Activated CD8-positive, alpha-beta T cell treated with anti-CD3 and anti-CD28 coated beads, Interleukin-2, amount 10 ng/mL, durations not matched to agents 7 days and 5 days (primary cell): ENCODE results near the gene DYDC2. TPM values are rescaled to one million over a fixed set of nuclear protein-coding genes. Genes with fewer than 3 reads are reported as not detected.

Experiments
- ATAC-seq: fragments of 150-1000 bp; cut with Tn5 transposase; one replicate; pipeline ENCODE4 v1.10.0; 2021; ENCODE audit warnings: moderate library complexity
- CTCF ChIA-PET: fragments of 350-600 bp; sonication (Branson Sonifier 250); formaldehyde crosslinking; loops from one replicate; lab custom pipeline; 2021; ENCODE audit warnings: antibody characterized with exemption; lab: Charles Lee
- POLR2A ChIA-PET: fragments of 350-600 bp; sonication (Branson Sonifier 250); formaldehyde crosslinking; loops from one replicate; lab custom pipeline; 2021; ENCODE audit warnings: antibody characterized with exemption; lab: Charles Lee
- DNase-seq: peaks from one replicate; pipeline ENCODE4 v3.0.0-alpha.2; 2020
- H3K27ac Mint-ChIP-seq: one replicate; pipeline ENCODE4 v1.8.0; 2021; ENCODE audit warnings: mild to moderate bottlenecking, mixed read lengths
- H3K27me3 Mint-ChIP-seq: one replicate; pipeline ENCODE4 v1.8.0; 2021; ENCODE audit warnings: low read depth, mixed read lengths
- H3K36me3 Mint-ChIP-seq: one replicate; pipeline ENCODE4 v1.8.0; 2021; ENCODE audit warnings: low read depth, mixed read lengths
- H3K4me1 Mint-ChIP-seq: one replicate; pipeline ENCODE4 v1.8.0; 2021; ENCODE audit warnings: low read depth, mixed read lengths
- H3K4me3 Mint-ChIP-seq: one replicate; pipeline ENCODE4 v1.8.0; 2021; ENCODE audit warnings: mild to moderate bottlenecking, mixed read lengths
- H3K9me3 Mint-ChIP-seq: one replicate; pipeline ENCODE4 v1.8.0; 2022; ENCODE audit warnings: mixed read lengths; ENCODE audit not compliant: insufficient read depth
- total RNA-seq, 2 experiments: library from RNA; stranded (reverse); gene quantifications; one replicate each; pipeline ENCODE4 v1.2.3, GENCODE V29; 2021

Gene DYDC2, protein sequence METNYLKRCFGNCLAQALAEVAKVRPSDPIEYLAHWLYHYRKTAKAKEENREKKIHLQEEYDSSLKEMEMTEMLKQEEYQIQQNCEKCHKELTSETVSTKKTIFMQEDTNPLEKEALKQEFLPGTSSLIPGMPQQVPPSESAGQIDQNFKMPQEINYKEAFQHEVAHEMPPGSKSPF
- not detected for total RNA-seq

DNA sequence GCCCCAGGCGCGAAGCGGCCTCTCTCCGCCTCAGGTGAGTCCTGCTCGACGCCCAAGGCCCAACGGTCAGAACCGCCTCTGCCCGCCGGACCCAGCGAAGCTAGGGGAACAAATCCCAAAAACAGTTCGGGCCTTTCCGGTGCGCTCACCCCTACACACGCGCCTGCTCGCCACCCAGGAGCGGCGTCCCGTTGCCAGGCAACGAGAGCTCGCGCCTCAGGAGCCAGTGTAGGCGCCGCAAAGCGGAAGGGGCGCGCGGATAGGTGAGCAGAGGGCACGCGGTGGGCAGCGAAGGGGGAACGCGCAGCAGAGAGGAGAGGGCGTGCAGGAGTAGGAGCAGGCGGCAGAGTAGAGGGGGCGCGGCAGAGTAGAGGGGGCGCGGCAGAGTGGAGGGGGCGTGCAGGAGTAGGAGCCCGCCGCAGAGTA, at the start of gene DYDC2, which contains the start of gene DYDC1:
Gene DYDC2, plus strand, starts transcription at position 219 of the 426 bp plus-strand sequence. CDS start 5,663 bp downstream, outside the sequence.
Gene DYDC1, minus strand, starts transcription at position 193 of the 426 bp plus-strand sequence. CDS start 4,154 bp downstream, outside the sequence.
- Mint-ChIP-seq H3K4me3 (peak within 1 kb of the TSS; percentile 57), H3K9me3 (no peaks in the 10 kb centered on the region), H3K36me3 (no peaks in the 10 kb centered on the region), H3K27me3 (peaks cover 41% of the 10 kb centered on the region), H3K4me1 (peaks cover 10% of the 10 kb centered on the region), H3K27ac (no peak within 1 kb of the TSS)
- peak; percentile 91 for ATAC-seq
- ChIA-PET POLR2A (no interaction called here), CTCF (interaction anchor here (2.0 kb wide), 1 partner anchor 21 kb away, joined by 8 read pairs; no protein-coding TSS in a partner anchor)
- peak; percentile 69 for DNase-seq

DNA sequence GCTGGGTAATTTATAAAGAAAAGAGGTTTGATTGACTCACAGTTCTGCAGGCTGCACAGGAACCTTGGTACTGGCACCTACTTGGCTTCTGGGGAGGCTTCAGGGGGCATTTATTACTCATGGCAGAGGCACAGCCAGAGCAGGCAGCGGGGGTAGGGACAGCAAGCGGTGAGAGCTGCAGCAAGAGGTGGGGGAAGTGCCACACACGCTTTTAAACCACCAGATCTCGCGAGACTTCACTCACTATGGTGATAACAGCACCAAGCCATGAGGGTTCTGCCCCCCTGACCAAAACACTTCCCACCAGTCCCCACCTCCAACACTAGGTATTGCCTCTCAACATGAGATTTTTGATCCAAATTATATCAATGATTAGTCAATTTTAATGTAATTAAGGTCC, 43.1 kb upstream of the DYDC2 start:
- no peak for DNase-seq
- ChIA-PET POLR2A (no interaction called here), CTCF (no interaction called here)
- Mint-ChIP-seq H3K4me1 (no peaks in the 10 kb centered on the region), H3K27ac (no peak overlapping the region), H3K36me3 (no peaks in the 10 kb centered on the region), H3K4me3 (no peak overlapping the region), H3K9me3 (no peaks in the 10 kb centered on the region), H3K27me3 (peaks cover 6% of the 10 kb centered on the region)
- no peak for ATAC-seq

DNA sequence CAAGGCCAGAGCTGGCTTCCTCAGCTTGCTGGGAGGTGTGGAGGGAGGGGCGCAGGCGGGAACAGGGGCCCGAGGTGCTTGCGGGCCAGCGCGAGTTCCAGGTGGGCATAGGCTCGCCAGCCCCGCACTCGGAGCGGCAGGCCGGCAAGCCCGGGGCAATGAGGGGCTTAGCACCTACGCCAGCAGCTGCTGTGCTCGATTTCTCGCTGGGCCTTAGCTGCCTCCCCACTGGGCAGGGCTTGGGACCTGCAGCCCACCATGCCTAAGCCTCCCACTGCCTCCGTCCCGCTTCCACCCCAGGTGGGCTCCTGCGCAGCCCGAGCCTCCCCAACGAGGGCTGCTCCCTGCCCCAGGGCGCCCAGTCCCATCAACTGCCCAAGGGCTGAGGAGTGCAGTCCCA, 41.2 kb upstream of the DYDC2 start:
- POLR2A ChIA-PET = no interaction called here
- Mint-ChIP-seq H3K4me1 (no peaks in the 10 kb centered on the region), H3K9me3 (no peaks in the 10 kb centered on the region), H3K36me3 (no peaks in the 10 kb centered on the region), H3K27ac (no peak overlapping the region), H3K4me3 (no peak overlapping the region), H3K27me3 (peaks cover 16% of the 10 kb centered on the region)
- DNase-seq (no peak), ATAC-seq (no peak)
- CTCF ChIA-PET = no interaction called here

DNA sequence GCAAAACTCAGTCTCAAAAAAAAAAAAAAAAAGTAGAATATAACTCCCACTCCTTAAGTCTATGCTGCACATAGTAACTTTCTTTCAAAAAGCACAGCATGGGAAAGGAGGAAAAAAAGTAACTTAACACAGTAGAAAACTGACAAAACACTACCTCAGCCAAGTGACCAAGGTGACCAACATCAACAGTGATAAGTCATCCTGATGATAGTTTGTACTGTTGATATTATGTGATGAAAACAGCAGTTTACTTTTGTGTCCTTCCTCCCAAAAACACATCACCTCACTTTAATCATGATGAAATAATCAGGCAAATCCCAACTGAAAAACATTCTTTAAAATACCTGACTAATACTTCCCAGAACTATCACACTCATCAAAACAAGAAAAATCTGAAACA, 37.8 kb upstream of the DYDC2 start:
- H3K4me3 Mint-ChIP-seq = no peak overlapping the region
- ChIA-PET POLR2A (no interaction called here), CTCF (no interaction called here)
- H3K9me3 Mint-ChIP-seq = no peaks in the 10 kb centered on the region
- ATAC-seq (no peak), DNase-seq (no peak)
- H3K4me1 Mint-ChIP-seq = no peaks in the 10 kb centered on the region
- peaks cover 18% of the 10 kb centered on the region for H3K27me3 Mint-ChIP-seq
- no peaks in the 10 kb centered on the region for H3K36me3 Mint-ChIP-seq
- no peak overlapping the region for H3K27ac Mint-ChIP-seq

DNA sequence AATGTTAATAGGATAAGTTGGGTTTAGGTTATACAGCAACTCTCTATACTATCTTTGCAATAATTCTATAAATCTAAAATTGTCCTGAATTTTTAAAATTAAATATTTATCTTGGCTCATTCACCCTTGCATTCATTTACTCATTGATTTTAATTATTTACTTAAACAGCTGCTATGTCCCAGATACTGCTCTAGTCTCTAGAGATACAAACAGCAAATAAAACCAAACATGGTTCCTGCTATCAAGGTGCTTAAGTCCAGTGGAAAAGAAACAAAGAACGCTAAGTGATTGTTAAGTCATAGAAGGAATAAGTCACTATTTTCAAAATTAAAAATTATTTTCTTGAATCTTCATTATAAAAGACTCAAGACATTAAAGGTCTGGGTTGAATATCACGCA, 37.3 kb upstream of the DYDC2 start:
- H3K9me3 Mint-ChIP-seq = no peaks in the 10 kb centered on the region
- no peaks in the 10 kb centered on the region for H3K36me3 Mint-ChIP-seq
- no peak overlapping the region for H3K4me3 Mint-ChIP-seq
- POLR2A ChIA-PET = no interaction called here
- CTCF ChIA-PET = no interaction called here
- ATAC-seq (no peak), DNase-seq (no peak)
- H3K27me3 Mint-ChIP-seq = peaks cover 21% of the 10 kb centered on the region
- H3K27ac Mint-ChIP-seq = no peak overlapping the region
- no peaks in the 10 kb centered on the region for H3K4me1 Mint-ChIP-seq

DNA sequence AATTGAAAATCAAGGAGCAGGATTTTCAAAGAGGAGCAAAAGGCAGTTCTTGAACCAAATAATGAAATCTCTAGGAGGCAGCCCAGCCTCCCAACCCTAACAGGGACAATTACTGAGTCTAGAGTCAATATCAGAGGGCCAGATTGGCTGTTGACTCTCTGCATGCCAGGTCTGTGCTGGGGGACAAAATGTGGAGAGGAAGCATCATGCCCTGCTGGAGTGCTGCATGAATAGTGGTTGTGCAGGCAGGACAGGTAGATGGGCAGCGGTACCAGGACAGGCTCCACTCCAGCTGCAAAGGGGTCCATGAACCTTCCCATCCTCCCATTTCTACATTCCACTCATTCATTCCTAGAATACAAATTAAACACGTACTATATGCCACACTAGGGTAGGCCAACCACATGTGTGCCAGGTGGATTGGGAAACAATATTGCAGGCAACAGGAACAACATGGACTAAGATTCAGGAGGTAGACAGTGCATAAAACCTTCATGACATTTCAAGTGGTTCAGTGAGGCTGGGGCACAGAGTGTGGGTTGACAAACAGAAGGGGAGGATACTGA, 36.8 kb upstream of the DYDC2 start:
- ATAC-seq (no peak), DNase-seq (no peak)
- Mint-ChIP-seq H3K27me3 (peaks cover 21% of the 10 kb centered on the region), H3K27ac (no peak overlapping the region), H3K9me3 (no peaks in the 10 kb centered on the region), H3K4me3 (no peak overlapping the region), H3K4me1 (no peaks in the 10 kb centered on the region), H3K36me3 (no peaks in the 10 kb centered on the region)
- ChIA-PET CTCF (no interaction called here), POLR2A (no interaction called here)

DNA sequence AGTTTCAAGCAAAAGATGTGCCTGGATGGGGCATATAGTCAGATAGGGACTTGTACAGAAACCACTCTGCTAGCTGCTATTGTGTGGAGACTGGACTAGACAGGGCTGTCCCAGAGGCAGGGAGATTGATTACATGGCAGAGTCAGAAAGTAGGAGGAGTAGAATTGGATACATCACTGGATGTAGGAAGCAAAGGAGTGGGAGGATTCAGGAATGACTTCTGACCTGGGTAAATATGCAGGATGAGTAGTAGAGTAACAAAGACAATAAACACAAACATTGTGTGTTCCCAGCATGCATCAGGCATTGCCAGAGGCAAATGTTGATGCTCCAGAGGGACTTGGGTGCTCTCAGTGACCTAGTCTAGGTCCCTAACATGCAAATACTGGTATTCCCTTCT, 36.2 kb upstream of the DYDC2 start:
- no peaks in the 10 kb centered on the region for H3K4me1 Mint-ChIP-seq
- ATAC-seq (no peak), DNase-seq (no peak)
- peaks cover 21% of the 10 kb centered on the region for H3K27me3 Mint-ChIP-seq
- no peaks in the 10 kb centered on the region for H3K9me3 Mint-ChIP-seq
- H3K4me3 Mint-ChIP-seq = no peak overlapping the region
- no peak overlapping the region for H3K27ac Mint-ChIP-seq
- H3K36me3 Mint-ChIP-seq = no peaks in the 10 kb centered on the region
- POLR2A ChIA-PET = no interaction called here
- CTCF ChIA-PET = no interaction called here

DNA sequence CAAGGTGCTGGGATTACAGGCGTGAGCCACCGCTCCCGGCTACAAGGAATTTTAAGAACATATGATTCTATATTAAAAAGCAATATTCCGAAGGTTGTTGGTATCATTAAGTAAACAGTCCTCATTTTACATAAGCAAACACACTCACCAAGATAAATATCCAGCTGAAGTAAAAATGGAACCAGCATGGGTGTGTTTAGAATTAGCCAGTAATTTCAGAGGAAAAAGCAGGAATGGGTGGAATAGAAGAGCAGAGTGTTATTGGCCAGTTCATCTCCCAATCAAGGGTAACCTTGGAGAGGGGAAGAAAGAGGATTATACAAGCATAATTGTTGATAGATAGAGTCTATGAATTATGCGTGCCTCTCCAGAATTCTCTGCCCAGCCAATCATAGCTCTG, 35.4 kb upstream of the DYDC2 start:
- no peak for ATAC-seq
- ChIA-PET CTCF (no interaction called here), POLR2A (no interaction called here)
- no peak overlapping the region for H3K4me3 Mint-ChIP-seq
- no peaks in the 10 kb centered on the region for H3K9me3 Mint-ChIP-seq
- peaks cover 21% of the 10 kb centered on the region for H3K27me3 Mint-ChIP-seq
- no peak for DNase-seq
- H3K36me3 Mint-ChIP-seq = no peaks in the 10 kb centered on the region
- no peak overlapping the region for H3K27ac Mint-ChIP-seq
- no peaks in the 10 kb centered on the region for H3K4me1 Mint-ChIP-seq

DNA sequence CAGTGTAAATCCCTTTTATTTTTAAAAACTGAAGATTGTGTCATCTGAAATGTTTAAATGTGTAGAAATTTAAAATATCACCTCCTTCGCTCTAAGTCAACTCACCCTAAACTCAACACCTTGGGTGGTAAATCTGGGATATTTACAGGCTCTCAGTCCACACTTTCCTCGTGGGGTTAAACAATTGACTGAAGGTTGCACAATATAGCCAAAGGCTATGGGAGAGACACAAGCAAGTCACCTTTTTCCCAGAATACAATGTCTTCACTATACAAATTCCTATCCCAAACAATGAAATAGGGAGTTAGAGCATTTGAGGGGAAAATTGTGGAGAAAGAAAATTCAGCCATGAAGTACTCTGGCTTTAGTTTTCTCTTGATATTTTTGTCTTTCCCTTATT, 34.4 kb upstream of the DYDC2 start:
- ChIA-PET CTCF (no interaction called here), POLR2A (no interaction called here)
- ATAC-seq = no peak
- Mint-ChIP-seq H3K36me3 (no peaks in the 10 kb centered on the region), H3K9me3 (no peaks in the 10 kb centered on the region), H3K27me3 (peaks cover 21% of the 10 kb centered on the region), H3K4me3 (no peak overlapping the region), H3K27ac (no peak overlapping the region), H3K4me1 (no peaks in the 10 kb centered on the region)
- no peak for DNase-seq

DNA sequence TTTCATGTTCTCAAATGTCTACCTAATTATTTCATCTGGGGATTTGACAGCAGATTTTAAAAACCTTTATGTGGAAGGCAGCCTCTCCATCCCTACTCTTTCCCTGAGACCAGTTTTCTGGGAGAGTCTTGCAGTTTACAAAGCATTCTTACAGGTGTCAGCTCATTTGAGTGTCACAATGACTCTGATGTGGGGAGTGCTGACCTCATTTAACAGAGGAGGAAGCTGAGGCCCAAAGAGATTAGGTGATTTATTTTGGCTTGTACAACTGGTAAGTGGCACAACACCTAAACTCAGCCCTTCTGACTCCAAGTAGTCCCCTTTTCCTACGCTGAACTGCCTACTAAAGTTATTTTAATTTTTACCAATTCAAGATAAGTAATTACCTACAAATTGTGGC, 33.9 kb upstream of the DYDC2 start:
- Mint-ChIP-seq H3K9me3 (no peaks in the 10 kb centered on the region), H3K27ac (no peak overlapping the region), H3K36me3 (no peaks in the 10 kb centered on the region), H3K4me3 (no peak overlapping the region), H3K4me1 (no peaks in the 10 kb centered on the region), H3K27me3 (peaks cover 19% of the 10 kb centered on the region)
- no peak for ATAC-seq
- POLR2A ChIA-PET = no interaction called here
- DNase-seq = no peak
- CTCF ChIA-PET = no interaction called here

DNA sequence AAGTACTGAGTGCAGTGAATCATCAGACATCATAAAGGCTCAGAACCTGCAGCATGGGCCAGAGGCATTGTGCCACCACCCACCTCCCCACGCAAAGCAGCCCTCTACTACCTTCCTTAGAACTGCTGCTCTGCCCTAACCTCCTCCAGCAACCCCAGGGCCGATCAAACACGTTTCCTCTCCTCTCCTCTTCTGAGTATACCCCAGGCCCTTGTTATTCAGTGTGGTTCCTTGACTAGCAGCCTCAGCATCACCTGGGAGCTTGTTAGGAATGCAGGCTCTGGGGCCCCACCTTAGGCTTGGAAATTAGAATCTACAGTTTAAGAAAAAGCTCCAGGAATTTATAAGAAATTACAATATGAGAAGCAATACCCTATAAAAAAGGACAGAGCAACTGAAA, 33.3 kb upstream of the DYDC2 start:
- H3K9me3 Mint-ChIP-seq = no peaks in the 10 kb centered on the region
- no peaks in the 10 kb centered on the region for H3K4me1 Mint-ChIP-seq
- ChIA-PET CTCF (no interaction called here), POLR2A (no interaction called here)
- H3K4me3 Mint-ChIP-seq = no peak overlapping the region
- peaks cover 19% of the 10 kb centered on the region for H3K27me3 Mint-ChIP-seq
- no peak overlapping the region for H3K27ac Mint-ChIP-seq
- H3K36me3 Mint-ChIP-seq = no peaks in the 10 kb centered on the region
- ATAC-seq (no peak), DNase-seq (no peak)

DNA sequence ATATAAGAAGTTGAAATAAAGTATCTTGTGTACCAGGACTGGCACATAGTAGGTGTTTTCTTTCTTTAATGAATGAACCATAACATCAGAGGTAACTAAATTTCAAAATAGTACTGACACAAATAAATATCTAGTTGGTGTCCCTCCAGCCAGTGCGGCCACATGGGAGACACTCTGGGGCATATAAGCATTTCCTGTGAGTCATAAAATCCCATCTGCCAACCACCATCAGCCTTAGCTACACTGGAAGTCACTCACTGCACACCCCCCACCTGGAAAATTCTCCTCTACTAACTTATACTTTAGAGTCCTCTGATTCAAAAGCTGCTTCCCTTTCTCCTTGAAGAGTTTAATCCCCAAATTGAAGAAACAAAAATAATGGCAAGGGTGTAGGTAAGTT, 32.5 kb upstream of the DYDC2 start:
- Mint-ChIP-seq H3K36me3 (no peaks in the 10 kb centered on the region), H3K27ac (no peak overlapping the region), H3K4me1 (no peaks in the 10 kb centered on the region), H3K4me3 (no peak overlapping the region), H3K27me3 (peaks cover 16% of the 10 kb centered on the region), H3K9me3 (no peaks in the 10 kb centered on the region)
- CTCF ChIA-PET = no interaction called here
- no peak for DNase-seq
- POLR2A ChIA-PET = no interaction called here
- no peak for ATAC-seq
